ENCODE results near the gene ZNF536. TPM values are rescaled to one million over a fixed set of nuclear protein-coding genes. Genes with fewer than 3 reads are reported as not detected.

Gene ZNF536
- total and polyA plus RNA-seq, 9 of the 15 experiments (the other 6 are each of a cell fraction or from before 2014, with no cell fraction given): not detected

DNA sequence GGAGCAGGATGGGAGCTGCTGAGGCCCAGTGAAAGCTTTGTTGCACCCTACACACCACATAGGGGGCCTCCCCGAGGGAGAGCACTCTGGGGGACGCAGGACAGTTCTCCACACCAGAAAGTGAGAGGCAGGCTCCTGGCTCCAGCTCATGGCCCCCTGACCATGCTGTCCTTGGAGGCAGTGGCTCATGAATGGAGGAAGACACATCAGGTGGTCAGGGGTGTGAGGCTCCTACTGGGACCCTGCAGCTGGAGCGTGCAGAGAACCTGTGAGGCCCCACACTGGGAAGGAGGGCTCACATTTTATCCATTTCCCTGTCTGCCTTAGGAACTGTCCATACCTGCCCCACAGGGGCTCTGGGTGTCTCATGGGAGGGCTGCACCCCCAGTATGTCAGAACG, 85.3 kb downstream of the ZNF536 start:
- Histone ChIP-seq H3K9me3 (replicated peaks; ENCODE audit: control insufficient read depth, insufficient read depth, low read depth, low read length) (no peaks in the 10 kb centered on the region), H3K36me3 (ENCODE audit: control insufficient read depth, insufficient read depth, low read length) (no peaks in the 10 kb centered on the region), H3K4me1 (replicated peaks in 1 of 2; ENCODE audit: control insufficient read depth in 2 of 2, insufficient read depth in 2 of 2, low read length in 2 of 2) (no peaks in the 10 kb centered on the region), H3K27ac (ENCODE audit: extremely low read depth, low read depth, low read length) (no peak overlapping the region), H2AFZ (ENCODE audit: low read depth, low read length) (no peak overlapping the region), H3K4me3 (no peak overlapping the region), H3K9ac (ENCODE audit: insufficient read depth in 1 of 2, low read depth in 2 of 2, low read length in 2 of 2) (no peak overlapping the region), H4K20me1 (replicated peaks; ENCODE audit: control insufficient read depth, insufficient read depth, low read length) (no peaks in the 10 kb centered on the region), H3K79me2 (ENCODE audit: control insufficient read depth, insufficient read depth, low read length) (no peaks in the 10 kb centered on the region), H3K9me1 (ENCODE audit: control insufficient read depth, insufficient read depth, low read length) (no peaks in the 10 kb centered on the region), H3K27me3 (ENCODE audit: control insufficient read depth in 2 of 2, insufficient read depth in 2 of 2, low read length in 2 of 2) (peaks cover 0 to 17% of the 10 kb centered on the region in 2 experiments; a peak in 2 of 5 replicates), H3K4me2 (ENCODE audit: insufficient read depth, low read length) (no peak overlapping the region)
- intact Hi-C loops (cut with micrococcal nuclease) (no loop called here), in situ Hi-C loops (cut with MboI) (no loop called here)
- BruUV-seq (replicated peaks): no TSS peak
- ATAC-seq (no peak), FAIRE-seq (no peak), DNase-seq (ENCODE audit: extremely low read depth in 1 of 4, low spot score in 3 of 4) (no peak)
- TF ChIP-seq CHD1 (IDR thresholded peaks at IDR 0.05; ENCODE audit: low read length) (no peak), NR2C2 (CRISPR knock-in tag; IDR thresholded peaks at IDR 0.05) (no peak), NR2C2 (tag; IDR thresholded peaks at IDR 0.05) (no peak), ZNF12 (CRISPR knock-in tag; IDR thresholded peaks at IDR 0.05) (no peak), ELF4 (CRISPR knock-in tag; IDR thresholded peaks at IDR 0.05) (no peak), SMAD3 (CRISPR knock-in tag; conservative IDR thresholded peaks at IDR 0.05) (no peak), RBFOX2 (IDR thresholded peaks at IDR 0.05; ENCODE audit: low read depth, low read length) (no peak), ZBTB7A (IDR thresholded peaks at IDR 0.05; ENCODE audit: borderline replicate concordance, control insufficient read depth, low read depth, low read length) (no peak), GATAD2A (IDR thresholded peaks at IDR 0.05) (no peak), EHMT2 (IDR thresholded peaks at IDR 0.05) (no peak), ZNF3 (CRISPR knock-in tag; IDR thresholded peaks at IDR 0.05) (no peak), ELF1 (tag; IDR thresholded peaks at IDR 0.05) (no peak), TAF9B (IDR thresholded peaks at IDR 0.05; ENCODE audit: partially characterized antibody) (no peak), NRF1 (conservative IDR thresholded peaks at IDR 0.05 in 1 of 2, IDR thresholded peaks at IDR 0.05 in 1 of 2) (no peak), GABPB2 (CRISPR knock-in tag; conservative IDR thresholded peaks at IDR 0.05) (no peak), ZNF408 (CRISPR knock-in tag; IDR thresholded peaks at IDR 0.05; ENCODE audit: low read depth) (no peak)
- TF ChIP-seq, protein P1, sequence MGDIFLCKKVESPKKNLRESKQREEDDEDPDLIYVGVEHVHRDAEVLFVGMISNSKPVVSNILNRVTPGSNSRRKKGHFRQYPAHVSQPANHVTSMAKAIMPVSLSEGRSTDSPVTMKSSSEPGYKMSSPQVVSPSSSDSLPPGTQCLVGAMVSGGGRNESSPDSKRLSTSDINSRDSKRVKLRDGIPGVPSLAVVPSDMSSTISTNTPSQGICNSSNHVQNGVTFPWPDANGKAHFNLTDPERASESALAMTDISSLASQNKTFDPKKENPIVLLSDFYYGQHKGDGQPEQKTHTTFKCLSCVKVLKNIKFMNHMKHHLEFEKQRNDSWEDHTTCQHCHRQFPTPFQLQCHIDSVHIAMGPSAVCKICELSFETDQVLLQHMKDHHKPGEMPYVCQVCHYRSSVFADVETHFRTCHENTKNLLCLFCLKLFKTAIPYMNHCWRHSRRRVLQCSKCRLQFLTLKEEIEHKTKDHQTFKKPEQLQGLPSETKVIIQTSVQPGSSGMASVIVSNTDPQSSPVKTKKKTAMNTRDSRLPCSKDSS (IDR thresholded peaks at IDR 0.05; ENCODE audit: low read depth, partially characterized antibody): no peak
- 3% methylated on average over 4 of the region's 4 CpGs for WGBS (ENCODE audit: insufficient coverage, low coverage, missing lambda C conversion rate)
- POLR2A ChIA-PET: no interaction called here
- CTCF ChIA-PET (ENCODE audit: low intra/inter-chr PET ratio): no interaction called here
